CD14-positive monocyte (primary cell): Measurements from ENCODE around the gene CWC22. TPM values are rescaled to one million over a fixed set of nuclear protein-coding genes. Genes with fewer than 3 reads are reported as not detected.

ENCODE experiments used
- DNase-seq, 3 donors: peaks; one replicate each; pipeline ENCODE4 v3.0.0-alpha.2; 2011 to 2022
- H2AFZ ChIP-seq: 2 replicates; pipeline ENCODE4 v1.6.0; 2012; ENCODE audit warnings: mild to moderate bottlenecking, low read depth, low read length, inconsistent platforms; ENCODE audit not compliant: insufficient read depth, poor library complexity, severe bottlenecking
- H3K27ac ChIP-seq, 2 donors: 1 replicate in 1 of 2; 2 replicates in 1 of 2; pipeline ENCODE4 v1.5.1; 2012 to 2013; ENCODE audit warnings: low read length in 2 of 2, control low read depth in 1 of 2, inconsistent platforms in 1 of 2, low read depth in 1 of 2, mild to moderate bottlenecking in 1 of 2
- H3K27me3 ChIP-seq, 2 donors: one replicate each; pipeline versions ENCODE4 v1.6.0 to v1.6.1; 2011 to 2013; ENCODE audit warnings: low read length in 2 of 2; ENCODE audit not compliant: control insufficient read depth in 2 of 2, insufficient read depth in 2 of 2
- H3K36me3 ChIP-seq, 2 donors: replicated peaks in 1 of 2; 1 replicate in 1 of 2; 2 replicates in 1 of 2; pipeline versions ENCODE4 v1.5.1 to v1.6.1; 2012 to 2013; ENCODE audit warnings: low read length in 2 of 2, control low read depth in 1 of 2, inconsistent platforms in 1 of 2, mild to moderate bottlenecking in 1 of 2; ENCODE audit not compliant: insufficient read depth in 2 of 2, control insufficient read depth in 1 of 2
- H3K4me1 ChIP-seq, 2 donors: 1 replicate in 1 of 2; 2 replicates in 1 of 2; pipeline versions ENCODE4 v1.5.1 to v1.6.1; 2012 to 2013; ENCODE audit warnings: low read length in 2 of 2, control low read depth in 1 of 2, inconsistent platforms in 1 of 2, mild to moderate bottlenecking in 1 of 2, moderate library complexity in 1 of 2; ENCODE audit not compliant: insufficient read depth in 2 of 2, control insufficient read depth in 1 of 2
- H3K4me2 ChIP-seq: replicated peaks from 2 replicates; pipeline ENCODE3; 2012; ENCODE audit warnings: low read length, moderate library complexity, mild to moderate bottlenecking; ENCODE audit not compliant: poor library complexity, severe bottlenecking; ENCODE audit errors: extremely low read depth
- H3K4me3 ChIP-seq, 3 experiments: fragments of 200-600 bp in 1 of 3; sonication (generic) in 1 of 3; replicated peaks in 1 of 3; 1 replicate in 2 of 3; 2 replicates in 1 of 3; pipeline ENCODE4 v1.5.1; 2011 to 2013; ENCODE audit warnings: low read length in 3 of 3, mild to moderate bottlenecking in 3 of 3, control low read depth in 2 of 3, low read depth in 2 of 3, inconsistent platforms in 1 of 3, moderate library complexity in 1 of 3
- H3K79me2 ChIP-seq: 2 replicates; pipeline ENCODE4 v1.6.0; 2012; ENCODE audit warnings: mild to moderate bottlenecking, control low read depth, inconsistent platforms, low read length, moderate library complexity; ENCODE audit not compliant: insufficient read depth
- H3K9ac ChIP-seq: 2 replicates; pipeline ENCODE4 v1.6.0; 2017; ENCODE audit warnings: low read length, mild to moderate bottlenecking; ENCODE audit not compliant: insufficient read depth, poor library complexity, severe bottlenecking
- H3K9me3 ChIP-seq, 2 donors: replicated peaks in 1 of 2; 1 replicate in 1 of 2; 2 replicates in 1 of 2; pipeline versions ENCODE4 v1.5.1 to v1.6.1; 2012 to 2013; ENCODE audit warnings: low read length in 2 of 2, control low read depth in 1 of 2; ENCODE audit not compliant: control insufficient read depth in 1 of 2, insufficient read depth in 1 of 2
- H4K20me1 ChIP-seq: 2 replicates; pipeline ENCODE4 v1.6.0; 2012; ENCODE audit warnings: mild to moderate bottlenecking, low read length, control low read depth, moderate library complexity; ENCODE audit not compliant: insufficient read depth
- H3K27ac Mint-ChIP-seq, 7 donors: one replicate each; pipeline ENCODE4 v1.8.0; 2020; ENCODE audit warnings: mild to moderate bottlenecking in 7 of 7, mixed read lengths in 7 of 7, moderate library complexity in 6 of 7, inconsistent platforms in 2 of 7
- H3K27me3 Mint-ChIP-seq, 3 donors: one replicate each; pipeline ENCODE4 v1.8.0; 2021 to 2022; ENCODE audit warnings: low read depth in 3 of 3, mild to moderate bottlenecking in 3 of 3, mixed read lengths in 3 of 3, moderate library complexity in 3 of 3, inconsistent platforms in 1 of 3
- H3K36me3 Mint-ChIP-seq, 2 donors: one replicate each; pipeline ENCODE4 v1.8.0; 2020; ENCODE audit warnings: mixed read lengths in 2 of 2, inconsistent platforms in 1 of 2, mild to moderate bottlenecking in 1 of 2
- H3K4me1 Mint-ChIP-seq: one replicate; pipeline ENCODE4 v1.8.0; 2020; ENCODE audit warnings: mild to moderate bottlenecking, mixed read lengths
- H3K4me3 Mint-ChIP-seq, 2 donors: one replicate each; pipeline ENCODE4 v1.8.0; 2020; ENCODE audit warnings: mild to moderate bottlenecking in 2 of 2, mixed read lengths in 2 of 2, moderate library complexity in 1 of 2
- H3K9me3 Mint-ChIP-seq, 7 donors: one replicate each; pipeline ENCODE4 v1.8.0; 2020 to 2022; ENCODE audit warnings: mixed read lengths in 7 of 7, mild to moderate bottlenecking in 6 of 7, moderate library complexity in 6 of 7, inconsistent platforms in 2 of 7
- CTCF ChIP-seq: fragments of 200-600 bp; IDR thresholded peaks from one replicate; pipeline ENCODE4 v1.8.0; 2022; ENCODE audit warnings: antibody characterized with exemption, mild to moderate bottlenecking
- WGBS: methylation state at CpG from one replicate; pipeline ENCODE4 v1.1.5; 2013; ENCODE audit warnings: missing lambda C conversion rate; ENCODE audit not compliant: insufficient coverage; 5-methylcytosine and 5-hydroxymethylcytosine counted together
- intact Hi-C, 2 donors: fragments of 100-400 bp; cut with micrococcal nuclease; formaldehyde crosslinking; loops; one replicate each; pipeline versions ENCODE4 v1.15.0 to v1.15.1; 2023
- polyA plus RNA-seq, 3 donors: library from polyadenylated mRNA; depleted of rRNA in 1 of 3; unstranded in 2 of 3; stranded (reverse) in 1 of 3; fragments of 300-500 nt in 2 of 3; fragments of >200 nt in 1 of 3; fragmentation: Illumina TruSeq in 2 of 3; gene quantifications; 1 replicate in 2 of 3; 2 replicates in 1 of 3; pipeline ENCODE4 v1.2.3, GENCODE V29; 2012 to 2021

CWC22 gene
- polyA plus RNA-seq, 3 donors = 4.4 to 14.9 (median 9.5) TPM

GRCh38 chr2:180050246-180050645 lies 43.1 kb upstream of the CWC22 start:
- Histone ChIP-seq H2AFZ (no peak overlapping the region), H3K4me1 (no peaks in the 10 kb centered on the region), H3K4me3 (no peak overlapping the region), H3K79me2 (no peaks in the 10 kb centered on the region), H4K20me1 (no peaks in the 10 kb centered on the region), H3K4me2 (no peak overlapping the region), H3K9me3 (no peaks in the 10 kb centered on the region), H3K36me3 (no peaks in the 10 kb centered on the region), H3K27ac (no peak overlapping the region), H3K9ac (no peak overlapping the region), H3K27me3 (no peaks in the 10 kb centered on the region)
- Mint-ChIP-seq H3K4me3 (no peak overlapping the region), H3K36me3 (no peaks in the 10 kb centered on the region), H3K9me3 (peaks cover 0 to 7% (median 0%) of the 10 kb centered on the region in 7 donors), H3K27me3 (peaks cover 0 to 3% (median 0%) of the 10 kb centered on the region in 3 donors), H3K27ac (no peak overlapping the region), H3K4me1 (peaks cover 3% of the 10 kb centered on the region)
- no CpG with 5 or more reads among the region's 3 CpGs for WGBS
- DNase-seq = no peak
- no peak for TF ChIP-seq CTCF
- intact Hi-C loops = no loop called here

GRCh38 chr2:180048251-180048650 lies 41.2 kb upstream of the CWC22 start:
- H3K4me1 ChIP-seq = no peaks in the 10 kb centered on the region
- H2AFZ ChIP-seq = no peak overlapping the region
- no peaks in the 10 kb centered on the region for H4K20me1 ChIP-seq
- no peak for TF ChIP-seq CTCF
- no CpG with 5 or more reads among the region's 1 CpG for WGBS
- no peaks in the 10 kb centered on the region for H3K9me3 ChIP-seq
- H3K4me3 Mint-ChIP-seq = no peak overlapping the region
- peaks cover 3% of the 10 kb centered on the region for H3K4me1 Mint-ChIP-seq
- DNase-seq = no peak
- H3K4me2 ChIP-seq = no peak overlapping the region
- H3K36me3 ChIP-seq = no peaks in the 10 kb centered on the region
- H3K27ac ChIP-seq = no peak overlapping the region
- no peaks in the 10 kb centered on the region for H3K36me3 Mint-ChIP-seq
- H3K27me3 ChIP-seq = no peaks in the 10 kb centered on the region
- peaks cover 0 to 3% (median 0%) of the 10 kb centered on the region in 7 donors for H3K9me3 Mint-ChIP-seq
- no peak overlapping the region for H3K9ac ChIP-seq
- H3K79me2 ChIP-seq = no peaks in the 10 kb centered on the region
- no peak overlapping the region for H3K27ac Mint-ChIP-seq
- peaks cover 0 to 3% (median 0%) of the 10 kb centered on the region in 3 donors for H3K27me3 Mint-ChIP-seq
- intact Hi-C loops = no loop called here
- no peak overlapping the region for H3K4me3 ChIP-seq
